CD4-positive, alpha-beta T cell (primary cell): ENCODE measurements around the gene LSR. TPM values are rescaled to one million over a fixed set of nuclear protein-coding genes. Genes with fewer than 3 reads are reported as not detected.
A peak's percentile ranks its signal among the peaks of the same experiment; 100 is the strongest.

Experiments used
- ATAC-seq: fragments of 200-7000 bp; cut with Tn5 transposase; one replicate; pipeline ENCODE4 v1.10.0; 2022; ENCODE audit warnings: mild to moderate bottlenecking; ENCODE audit not compliant: poor library complexity
- CTCF ChIA-PET: fragments of 350-600 bp; sonication (Branson Sonifier 250); formaldehyde crosslinking; loops from one replicate; lab custom pipeline; 2021; ENCODE audit warnings: antibody characterized with exemption, inconsistent platforms; lab: Charles Lee
- POLR2A ChIA-PET: fragments of 350-600 bp; sonication (Branson Sonifier 250); formaldehyde crosslinking; loops from one replicate; lab custom pipeline; 2021; ENCODE audit warnings: antibody characterized with exemption, inconsistent platforms; lab: Charles Lee
- DNase-seq, 14 experiments: peaks; one replicate each; pipeline ENCODE4 v3.0.0-alpha.2; 2013 to 2020; ENCODE audit warnings: mixed read lengths in 2 of 14
- H3K27ac ChIP-seq, 2 donors: one replicate each; pipeline versions ENCODE4 v1.5.1 to v1.7.0; 2013; ENCODE audit warnings: low read length in 2 of 2, low read depth in 1 of 2, mild to moderate bottlenecking in 1 of 2
- H3K27me3 ChIP-seq, 2 experiments: 1 replicate in 1 of 2; 2 replicates in 1 of 2; pipeline versions ENCODE4 v1.6.1 to v1.7.0; 2013; ENCODE audit warnings: low read length in 2 of 2, control low read depth in 1 of 2, mild to moderate bottlenecking in 1 of 2, moderate library complexity in 1 of 2; ENCODE audit not compliant: insufficient read depth in 2 of 2, control insufficient read depth in 1 of 2
- H3K36me3 ChIP-seq: one replicate; pipeline ENCODE4 v1.6.1; 2013; ENCODE audit warnings: low read length, control low read depth; ENCODE audit not compliant: insufficient read depth
- H3K4me1 ChIP-seq: one replicate; pipeline ENCODE4 v1.6.1; 2013; ENCODE audit warnings: low read length, control low read depth; ENCODE audit not compliant: insufficient read depth
- H3K4me3 ChIP-seq: one replicate; pipeline ENCODE4 v1.5.1; 2013; ENCODE audit warnings: mild to moderate bottlenecking, low read length, moderate library complexity
- H3K9me3 ChIP-seq, 2 experiments: 1 replicate in 1 of 2; 2 replicates in 1 of 2; pipeline versions ENCODE4 v1.6.1 to v1.7.0; 2013; ENCODE audit warnings: low read length in 2 of 2, mild to moderate bottlenecking in 2 of 2, control low read depth in 1 of 2, moderate library complexity in 1 of 2; ENCODE audit not compliant: control insufficient read depth in 1 of 2, insufficient read depth in 1 of 2
- H3K27ac Mint-ChIP-seq: one replicate; pipeline ENCODE4 v1.8.0; 2020; ENCODE audit warnings: mixed read lengths
- H3K27me3 Mint-ChIP-seq: one replicate; pipeline ENCODE4 v1.8.0; 2021; ENCODE audit warnings: mixed read lengths
- H3K36me3 Mint-ChIP-seq: one replicate; pipeline ENCODE4 v1.8.0; 2021; ENCODE audit warnings: low read depth, mixed read lengths
- H3K4me1 Mint-ChIP-seq: one replicate; pipeline ENCODE4 v1.8.0; 2021; ENCODE audit warnings: low read depth, mixed read lengths
- H3K4me3 Mint-ChIP-seq: one replicate; pipeline ENCODE4 v1.8.0; 2020; ENCODE audit warnings: mild to moderate bottlenecking, mixed read lengths
- H3K9me3 Mint-ChIP-seq: one replicate; pipeline ENCODE4 v1.8.0; 2020; ENCODE audit warnings: mixed read lengths
- intact Hi-C, 2 experiments: fragments of 100-400 bp; cut with DNase I in 1 of 2; cut with micrococcal nuclease in 1 of 2; formaldehyde crosslinking; loops; one replicate each; pipeline versions ENCODE4 v1.15.1 to v1.9.0; 2023 to 2025; cut with DNase I, micrococcal nuclease
- total RNA-seq, 174 experiments: library from RNA in 2 of 174; stranded (reverse) in 2 of 174; gene quantifications; one replicate each; pipeline ENCODE4 v1.2.3 and lab custom pipeline; 2021 to 2026
- TF ChIP-seq, protein P1 (sequence below): fragments of 200-600 bp; IDR thresholded peaks from one replicate; pipeline ENCODE4 v1.8.0; 2022; ENCODE audit warnings: antibody characterized with exemption, mild to moderate bottlenecking

The LSR gene
- total RNA-seq, 2 experiments from 2014 or later = 45.0 to 47.9 TPM

DNA sequence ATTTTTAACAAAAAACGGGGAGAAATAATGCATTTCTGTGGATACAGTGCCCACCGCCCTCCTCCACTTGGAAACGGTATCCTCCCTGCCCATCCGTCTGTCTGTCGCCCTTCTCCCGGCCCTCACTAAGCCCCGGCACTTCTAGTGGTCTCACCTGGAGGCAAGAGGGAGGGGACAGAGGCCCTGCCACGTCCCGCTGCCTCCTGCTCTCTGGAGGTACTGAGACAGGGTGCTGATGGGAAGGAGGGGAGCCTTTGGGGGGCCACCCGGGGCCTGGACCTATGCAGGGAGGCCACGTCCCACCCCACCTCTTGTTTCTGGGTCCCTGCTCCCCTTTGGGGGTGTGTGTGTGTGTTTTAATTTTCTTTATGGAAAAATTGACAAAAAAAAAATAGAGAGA is 30.6 kb downstream of the LSR start:
- no peak overlapping the region for H3K4me3 ChIP-seq
- Mint-ChIP-seq H3K36me3 (peaks cover 41% of the 10 kb centered on the region), H3K4me1 (no peaks in the 10 kb centered on the region), H3K27me3 (peaks cover 24% of the 10 kb centered on the region), H3K27ac (no peak overlapping the region), H3K9me3 (no peaks in the 10 kb centered on the region), H3K4me3 (no peak overlapping the region)
- TF ChIP-seq, protein P1, sequence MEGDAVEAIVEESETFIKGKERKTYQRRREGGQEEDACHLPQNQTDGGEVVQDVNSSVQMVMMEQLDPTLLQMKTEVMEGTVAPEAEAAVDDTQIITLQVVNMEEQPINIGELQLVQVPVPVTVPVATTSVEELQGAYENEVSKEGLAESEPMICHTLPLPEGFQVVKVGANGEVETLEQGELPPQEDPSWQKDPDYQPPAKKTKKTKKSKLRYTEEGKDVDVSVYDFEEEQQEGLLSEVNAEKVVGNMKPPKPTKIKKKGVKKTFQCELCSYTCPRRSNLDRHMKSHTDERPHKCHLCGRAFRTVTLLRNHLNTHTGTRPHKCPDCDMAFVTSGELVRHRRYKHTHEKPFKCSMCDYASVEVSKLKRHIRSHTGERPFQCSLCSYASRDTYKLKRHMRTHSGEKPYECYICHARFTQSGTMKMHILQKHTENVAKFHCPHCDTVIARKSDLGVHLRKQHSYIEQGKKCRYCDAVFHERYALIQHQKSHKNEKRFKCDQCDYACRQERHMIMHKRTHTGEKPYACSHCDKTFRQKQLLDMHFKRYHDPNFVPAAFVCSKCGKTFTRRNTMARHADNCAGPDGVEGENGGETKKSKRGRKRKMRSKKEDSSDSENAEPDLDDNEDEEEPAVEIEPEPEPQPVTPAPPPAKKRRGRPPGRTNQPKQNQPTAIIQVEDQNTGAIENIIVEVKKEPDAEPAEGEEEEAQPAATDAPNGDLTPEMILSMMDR = no peak
- ChIA-PET CTCF (no interaction called here), POLR2A (interaction anchor here (1.2 to 1.3 kb wide), 2 partner anchors 12 to 16 kb away, joined by 3 read pairs; no protein-coding TSS in a partner anchor)
- no peaks in the 10 kb centered on the region for H3K9me3 ChIP-seq
- H3K27me3 ChIP-seq = peaks cover 3 to 6% of the 10 kb centered on the region in 2 experiments
- H3K4me1 ChIP-seq = peaks cover 9% of the 10 kb centered on the region
- H3K36me3 ChIP-seq = peaks cover 47% of the 10 kb centered on the region
- DNase-seq = peak in 1 of 14 experiments; percentile 19
- intact Hi-C loops = no loop called here
- H3K27ac ChIP-seq = no peak overlapping the region
- no peak for ATAC-seq

DNA sequence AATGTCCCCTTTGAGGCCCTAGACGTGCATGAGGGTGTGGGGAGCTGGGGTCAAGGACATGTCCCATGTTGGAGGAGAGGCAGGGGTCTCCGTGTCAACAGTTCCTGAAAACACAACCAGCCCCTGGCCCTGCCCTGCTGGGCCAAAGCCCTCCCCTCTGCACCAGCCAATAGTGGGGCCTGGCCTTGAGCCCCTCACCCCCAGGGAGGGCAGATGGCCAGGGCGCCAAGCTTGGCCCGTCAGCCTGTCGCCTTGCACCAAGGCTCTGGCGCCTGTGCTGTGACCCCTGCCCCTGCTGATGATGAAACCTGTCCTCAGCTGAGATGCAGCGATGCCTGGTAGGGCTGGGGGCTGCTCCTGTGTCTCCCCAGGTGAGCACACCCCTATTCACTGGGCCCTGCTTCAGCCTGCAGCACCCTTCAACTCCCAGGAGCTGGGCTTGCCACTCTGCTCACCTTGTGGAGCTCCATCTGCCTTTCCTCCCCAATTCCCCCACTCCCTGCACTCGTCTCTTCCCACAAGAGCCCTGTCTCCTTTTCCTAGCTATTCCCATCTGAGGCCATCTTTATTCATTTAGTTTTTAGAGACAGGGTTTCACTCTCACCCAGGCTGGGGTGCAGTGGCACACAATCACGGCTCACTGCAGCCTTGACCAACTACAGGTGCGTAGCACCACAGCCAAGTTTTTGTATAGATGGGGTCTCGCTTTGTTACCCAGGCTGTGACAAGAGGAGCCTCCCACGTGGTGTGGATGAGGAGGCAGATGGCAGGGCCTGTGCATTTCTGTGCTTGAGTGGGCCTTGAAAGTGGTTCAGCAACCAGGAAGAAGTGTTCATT is 31.4 kb downstream of the LSR start:
- Mint-ChIP-seq H3K27me3 (peaks cover 29% of the 10 kb centered on the region), H3K36me3 (peaks cover 34% of the 10 kb centered on the region), H3K27ac (peak overlapping the region; percentile 59), H3K4me1 (no peaks in the 10 kb centered on the region), H3K9me3 (no peaks in the 10 kb centered on the region), H3K4me3 (no peak overlapping the region)
- peak in 1 of 14 experiments; percentile 21 for DNase-seq
- Histone ChIP-seq H3K4me1 (peaks cover 9% of the 10 kb centered on the region), H3K9me3 (no peaks in the 10 kb centered on the region), H3K27ac (no peak overlapping the region), H3K4me3 (no peak overlapping the region), H3K27me3 (peaks cover 3 to 6% of the 10 kb centered on the region in 2 experiments), H3K36me3 (peaks cover 39% of the 10 kb centered on the region)
- intact Hi-C loops = no loop called here
- CTCF ChIA-PET = no interaction called here
- POLR2A ChIA-PET = interaction anchor here (0.6 to 1.3 kb wide), 3 partner anchors 13 to 16 kb away, joined by 3 read pairs; no protein-coding TSS in a partner anchor
- ATAC-seq = peak; percentile 12
- TF ChIP-seq, protein P1 = no peak

DNA sequence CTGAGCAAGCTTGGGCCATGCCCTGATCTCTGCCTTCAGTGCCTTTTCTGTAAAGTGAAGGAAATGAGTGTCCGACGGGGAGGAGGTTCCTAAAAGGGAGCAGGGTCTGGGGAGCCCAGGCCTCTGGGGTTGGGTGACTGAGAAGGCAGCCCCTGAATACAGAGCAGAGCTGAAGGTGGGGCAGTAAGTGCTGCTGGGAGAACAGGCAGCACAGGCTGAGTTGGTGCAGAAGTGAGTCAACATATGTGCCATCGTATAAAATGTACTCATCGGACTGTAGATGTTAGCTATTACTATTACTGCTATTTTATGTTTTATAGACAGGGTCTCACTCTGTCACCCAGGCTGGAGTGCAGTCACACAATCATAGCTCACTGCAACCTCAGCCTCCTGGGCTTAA is 32.5 kb downstream of the LSR start:
- peaks cover 24% of the 10 kb centered on the region for H3K36me3 Mint-ChIP-seq
- Histone ChIP-seq H3K9me3 (no peaks in the 10 kb centered on the region), H3K4me1 (peaks cover 9% of the 10 kb centered on the region), H3K27me3 (peaks cover 3 to 6% of the 10 kb centered on the region in 2 experiments), H3K36me3 (peaks cover 30% of the 10 kb centered on the region), H3K27ac (no peak overlapping the region), H3K4me3 (no peak overlapping the region)
- intact Hi-C loops = no loop called here
- peaks cover 32% of the 10 kb centered on the region for H3K27me3 Mint-ChIP-seq
- H3K4me1 Mint-ChIP-seq = no peaks in the 10 kb centered on the region
- ATAC-seq = no peak
- TF ChIP-seq, protein P1 = no peak
- ChIA-PET CTCF (no interaction called here), POLR2A (no interaction called here)
- no peak overlapping the region for H3K27ac Mint-ChIP-seq
- H3K4me3 Mint-ChIP-seq = no peak overlapping the region
- H3K9me3 Mint-ChIP-seq = no peaks in the 10 kb centered on the region
- peak in 1 of 14 experiments; percentile 24 for DNase-seq
